Measurements from ENCODE around the gene PTPN5.

Gene PTPN5

GRCh38 chr11:18772211-18772610 is 19.4 kb downstream of the PTPN5 start:
- DNase-seq = no peak

GRCh38 chr11:18771266-18772035 is 20.1 kb downstream of the PTPN5 start:
- DNase-seq = no peak

- no peak for DNase-seq
These were observed 21.0 kb downstream of the PTPN5 start for GRCh38 chr11:18770479-18771125.

DNA sequence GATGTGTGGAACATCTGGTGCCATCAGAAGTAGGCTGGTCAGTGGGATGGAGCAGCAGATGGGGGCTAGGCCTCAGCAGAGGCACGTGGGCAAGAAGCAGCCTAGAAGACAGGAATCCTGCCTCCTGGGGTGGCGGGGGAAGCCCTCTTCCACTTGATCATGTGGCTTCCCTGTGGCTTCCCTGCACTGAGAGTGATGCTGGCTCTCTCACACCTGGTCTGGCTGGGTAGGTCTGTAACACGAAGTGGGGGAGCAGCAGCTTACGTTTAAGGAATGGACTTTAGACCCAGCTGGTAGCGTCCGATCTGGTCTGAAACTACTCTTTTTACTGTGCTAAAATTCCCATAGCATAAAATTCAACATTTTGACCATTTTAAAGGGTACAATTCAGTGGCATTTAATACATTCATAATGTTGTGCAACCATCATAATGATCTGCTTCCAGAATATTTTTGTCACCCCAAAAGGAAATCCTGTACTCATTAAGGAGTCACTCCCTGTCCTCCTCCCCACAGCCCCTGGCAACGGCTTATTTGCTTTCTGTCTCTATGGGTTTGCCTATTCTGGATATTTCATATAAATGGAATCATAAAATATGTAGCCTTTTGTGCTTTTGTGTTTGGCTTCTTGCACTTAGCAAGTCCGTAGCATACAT is 21.7 kb downstream of the PTPN5 start:
- DNase-seq = no peak

GRCh38 chr11:18768978-18769377 is 22.6 kb downstream of the PTPN5 start:
- no peak for DNase-seq

GRCh38 chr11:18768472-18768901 is 23.1 kb downstream of the PTPN5 start:
- DNase-seq = no peak

- DNase-seq = no peak
These were observed 25.6 kb downstream of the PTPN5 start for GRCh38 chr11:18766015-18766414.

DNA sequence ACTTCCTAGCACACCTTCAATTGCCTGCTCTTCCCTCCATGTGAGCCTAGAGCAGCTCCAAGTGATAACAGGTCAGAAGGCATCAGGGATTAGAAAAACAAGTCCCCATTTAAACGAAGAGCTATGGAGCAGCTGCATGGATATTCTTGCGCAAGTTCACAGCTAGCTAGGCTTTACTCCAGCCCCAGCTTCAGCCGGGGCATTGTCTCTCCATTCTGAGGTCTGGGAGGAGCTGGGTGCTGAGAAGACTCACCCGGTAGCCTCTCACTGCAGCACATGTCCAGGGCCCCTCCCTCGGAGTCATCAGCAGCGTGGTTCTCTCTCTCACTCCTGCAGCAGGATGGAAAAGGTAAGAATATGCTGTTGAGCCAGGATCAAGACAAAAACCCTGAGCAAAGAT is 26.0 kb downstream of the PTPN5 start:
- no peak for DNase-seq

DNA sequence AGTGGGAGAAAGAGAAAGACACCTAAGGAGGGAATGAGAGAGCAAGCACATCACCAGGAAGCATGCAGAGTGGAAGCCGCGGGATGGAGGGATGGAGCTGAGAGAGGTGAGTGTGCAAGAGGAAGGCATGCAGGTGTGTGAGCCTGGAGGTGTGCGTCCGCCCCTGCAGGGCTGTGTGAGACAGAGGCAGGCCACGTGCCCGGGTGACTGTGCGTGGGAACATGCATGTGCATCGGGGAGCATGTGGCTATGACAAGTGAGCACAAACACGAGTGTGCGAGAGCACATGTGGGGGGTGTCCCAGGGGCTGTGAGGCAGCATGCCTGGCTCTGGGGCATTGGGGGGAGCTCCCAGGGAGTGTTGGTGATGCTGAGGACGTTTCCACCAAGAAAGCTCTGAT is 29.9 kb downstream of the PTPN5 start:
- DNase-seq = no peak

- DNase-seq = no peak
These were observed 30.5 kb downstream of the PTPN5 start for GRCh38 chr11:18761144-18761543.

DNA sequence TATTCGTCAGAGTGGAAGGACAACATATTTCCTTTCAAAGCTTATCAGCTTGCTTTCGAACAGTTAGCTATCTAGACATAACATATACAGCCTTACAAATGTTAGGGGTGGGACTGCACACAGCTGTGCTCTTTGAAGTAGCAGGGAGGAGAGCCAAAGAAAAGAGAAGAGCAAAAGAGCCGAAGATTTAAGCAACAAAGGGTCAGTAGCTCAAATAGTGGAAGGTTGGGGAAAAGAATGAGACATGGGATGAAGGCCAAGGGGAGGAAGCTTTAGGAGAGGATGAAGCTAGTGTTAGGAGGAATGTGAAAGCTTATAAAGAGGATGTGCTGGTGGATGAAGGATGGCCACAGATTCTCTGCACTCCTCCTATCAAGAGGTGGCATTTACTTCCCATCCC is 33.8 kb downstream of the PTPN5 start:
- no peak for DNase-seq

GRCh38 chr11:18756889-18757288 is 34.7 kb downstream of the PTPN5 start:
- no peak for DNase-seq

GRCh38 chr11:18754308-18754707 is 37.3 kb downstream of the PTPN5 start:
- no peak for DNase-seq

GRCh38 chr11:18752502-18752901 is 39.1 kb downstream of the PTPN5 start:
- no peak for DNase-seq

GRCh38 chr11:18750944-18751343 is 40.7 kb downstream of the PTPN5 start:
- DNase-seq = no peak

- DNase-seq = no peak
These were observed 41.8 kb downstream of the PTPN5 start for GRCh38 chr11:18749681-18750319.

DNA sequence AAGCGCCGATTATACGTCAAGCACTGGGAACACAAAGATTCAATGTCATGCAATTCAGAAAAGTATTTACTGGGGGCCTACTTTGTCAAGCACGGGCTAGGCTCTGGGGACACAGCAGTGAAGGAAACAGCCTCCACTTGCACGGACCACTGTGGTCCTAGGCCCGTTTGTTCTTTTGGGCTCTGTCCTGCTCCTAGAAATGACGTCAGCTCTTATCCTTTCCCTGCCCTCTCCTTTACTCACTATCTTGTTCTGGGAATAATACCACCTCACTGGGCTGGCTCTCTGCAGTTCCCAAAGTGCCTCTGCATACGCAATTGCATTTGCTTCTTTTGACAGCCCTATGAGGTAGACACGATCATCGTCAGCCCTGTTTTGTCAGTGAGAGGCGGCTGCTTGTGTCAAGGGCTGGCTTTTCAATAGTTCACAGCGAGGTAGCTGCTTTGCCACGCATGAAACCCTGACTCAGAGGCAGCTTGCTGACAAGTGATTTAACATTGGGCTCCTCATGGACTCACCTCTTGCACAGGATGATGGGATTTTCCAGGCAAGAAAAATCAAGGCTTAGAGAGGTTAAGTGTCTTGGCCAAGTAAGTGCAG is 42.7 kb downstream of the PTPN5 start:
- DNase-seq = no peak

DNA sequence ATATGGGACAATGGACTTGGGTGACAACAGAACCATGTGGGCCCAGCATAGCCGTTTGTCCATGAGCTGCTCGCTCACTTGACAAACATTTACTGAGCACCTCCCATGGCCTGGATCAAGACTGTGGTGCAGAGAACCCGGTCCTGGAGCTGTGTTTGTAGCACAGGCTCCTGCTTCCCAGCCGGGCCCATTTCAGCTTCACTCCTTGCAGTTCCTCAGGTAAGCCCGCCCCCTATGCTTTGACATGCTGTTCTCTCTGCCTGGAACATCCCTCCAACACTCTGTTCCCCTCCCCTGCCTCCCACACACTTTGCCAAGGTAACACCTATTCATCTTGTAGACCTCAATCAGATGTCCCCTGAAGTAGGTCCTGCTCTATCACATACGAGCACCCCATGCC is 46.3 kb downstream of the PTPN5 start:
- no peak for DNase-seq

- no peak for DNase-seq
These were observed 47.6 kb downstream of the PTPN5 start for GRCh38 chr11:18743900-18744514.

DNA sequence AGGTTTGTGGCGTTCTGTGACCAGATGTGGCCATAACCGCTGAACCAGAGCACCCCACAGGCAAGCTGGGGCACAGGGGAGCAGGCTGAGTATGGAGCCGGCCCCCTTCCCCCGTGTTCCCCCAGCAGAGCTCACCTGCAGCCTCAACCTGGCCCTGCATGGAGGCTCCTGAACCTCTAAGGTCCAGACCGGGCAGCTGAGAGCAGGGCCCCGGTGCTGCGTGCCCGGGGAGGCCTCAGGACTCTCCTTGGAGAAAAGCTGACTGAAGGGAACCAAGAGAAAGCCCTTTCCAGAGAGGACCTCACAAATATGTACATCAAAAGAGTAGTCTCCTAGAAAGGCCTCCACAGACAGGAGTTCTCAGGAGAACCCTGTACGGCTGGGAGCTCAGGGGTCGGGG is 48.2 kb downstream of the PTPN5 start:
- DNase-seq = no peak

GRCh38 chr11:18741783-18742182 is 49.8 kb downstream of the PTPN5 start:
- no peak for DNase-seq

- DNase-seq = no peak
These were observed 51.9 kb downstream of the PTPN5 start for GRCh38 chr11:18739685-18740084.

DNA sequence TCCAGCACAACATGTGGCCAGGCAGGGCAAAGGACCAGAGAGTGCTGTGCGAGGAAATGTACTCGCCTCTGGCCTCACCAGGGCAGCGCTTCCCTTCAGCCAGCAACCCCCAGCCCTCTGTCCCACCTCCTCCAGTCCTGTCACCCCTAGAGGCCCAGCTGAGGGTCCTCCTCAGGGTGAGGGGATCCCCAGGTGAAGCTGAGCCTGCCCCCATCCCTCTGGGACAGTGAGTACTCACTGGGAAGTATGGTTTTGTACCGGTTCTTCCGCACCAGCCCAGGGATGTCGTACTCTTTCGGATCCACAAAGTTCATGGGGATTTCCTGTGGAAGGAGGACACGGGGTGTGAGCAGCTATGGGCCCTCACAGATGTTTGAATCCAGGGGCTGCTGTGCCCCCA is 54.0 kb downstream of the PTPN5 start:
- DNase-seq = no peak

Data from CD4-positive, alpha-beta T cell treated with Interleukin-4 for 1 hour (primary cell).